ENCODE data around the gene CIROP.

The CIROP gene

GRCh38 chr14:23095196-23096108 lies 9.3 kb downstream of the CIROP start, which contains the start of gene C14orf119:
Gene C14orf119, plus strand, starts transcription at chr14:23095505. Its CDS starts 2,154 bp downstream, at chr14:23097659.
- Histone ChIP-seq H3K27me3 (ENCODE audit: low read length) (no peaks in the 10 kb centered on the region), H3K36me3 (ENCODE audit: low read length) (peaks cover 14% of the 10 kb centered on the region), H3K79me2 (ENCODE audit: insufficient read depth, low read length) (peaks cover 47% of the 10 kb centered on the region), H2AFZ (ENCODE audit: low read depth, low read length, severe bottlenecking) (peak within 1 kb of the TSS; percentile 72), H3K4me2 (ENCODE audit: low read depth, low read length, poor library complexity, severe bottlenecking) (peak within 1 kb of the TSS; percentile 94), H4K20me1 (ENCODE audit: low read depth, low read length) (peaks cover 21% of the 10 kb centered on the region), H3K27ac (ENCODE audit: low read depth, low read length) (peak within 1 kb of the TSS; percentile 70), H3K9ac (ENCODE audit: low read length) (peak within 1 kb of the TSS; percentile 85), H3F3A (ENCODE audit: insufficient read depth) (no peaks in the 10 kb centered on the region), H3K9me3 (ENCODE audit: insufficient read depth, low read length) (no peaks in the 10 kb centered on the region), H3K4me3 (ENCODE audit: insufficient read depth, low read length, poor library complexity, severe bottlenecking) (peak within 1 kb of the TSS; percentile 97), H3K9me2 (replicated peaks; ENCODE audit: insufficient read depth, low read length) (no peaks in the 10 kb centered on the region)
- TF ChIP-seq CTCF (IDR thresholded peaks at IDR 0.05; ENCODE audit: insufficient read depth, low read length, poor library complexity, severe bottlenecking) (no peak), EZH2phosphoT487 (conservative IDR thresholded peaks at IDR 0.05; ENCODE audit: low read length) (no peak)

- Histone ChIP-seq H3K36me3 (ENCODE audit: low read length) (peaks cover 21% of the 10 kb centered on the region), H3K27ac (ENCODE audit: low read depth, low read length) (peak within 1 kb of the TSS; percentile 70), H3K9me3 (ENCODE audit: insufficient read depth, low read length) (no peaks in the 10 kb centered on the region)
Measured at GRCh38 chr14:23094666-23095195, 10.1 kb downstream of the CIROP start, which contains the start of gene ACIN1. Gene ACIN1, minus strand, starts transcription at chr14:23095136. Its CDS starts 24 bp downstream, at chr14:23095112.

GRCh38 chr14:23093991-23094665 lies 10.7 kb downstream of the CIROP start:
- H3K9me2 ChIP-seq (replicated peaks; ENCODE audit: insufficient read depth, low read length) = no peaks in the 10 kb centered on the region
- peak overlapping the region; percentile 70 for H3K27ac ChIP-seq (ENCODE audit: low read depth, low read length)
- H4K20me1 ChIP-seq (ENCODE audit: low read depth, low read length) = peaks cover 21% of the 10 kb centered on the region
- H3F3A ChIP-seq (ENCODE audit: insufficient read depth) = no peaks in the 10 kb centered on the region
- H3K4me3 ChIP-seq (ENCODE audit: insufficient read depth, low read length, poor library complexity, severe bottlenecking) = peak overlapping the region; percentile 66
- peak overlapping the region; percentile 85 for H3K9ac ChIP-seq (ENCODE audit: low read length)
- H3K4me2 ChIP-seq (ENCODE audit: low read depth, low read length, poor library complexity, severe bottlenecking) = peak overlapping the region; percentile 89
- H3K79me2 ChIP-seq (ENCODE audit: insufficient read depth, low read length) = peaks cover 54% of the 10 kb centered on the region
- peaks cover 27% of the 10 kb centered on the region for H3K36me3 ChIP-seq (ENCODE audit: low read length)
- no peaks in the 10 kb centered on the region for H3K9me3 ChIP-seq (ENCODE audit: insufficient read depth, low read length)
- H2AFZ ChIP-seq (ENCODE audit: low read depth, low read length, severe bottlenecking) = peak overlapping the region; percentile 72
- no peaks in the 10 kb centered on the region for H3K27me3 ChIP-seq (ENCODE audit: low read length)
- TF ChIP-seq EZH2phosphoT487 (conservative IDR thresholded peaks at IDR 0.05; ENCODE audit: low read length) = no peak
- TF ChIP-seq CTCF (IDR thresholded peaks at IDR 0.05; ENCODE audit: insufficient read depth, low read length, poor library complexity, severe bottlenecking) = peak; percentile 35

More at GRCh38 chr14:23094666-23095195, 10.1 kb downstream of the CIROP start, which contains the start of gene ACIN1:
- H3K4me2 ChIP-seq (ENCODE audit: low read depth, low read length, poor library complexity, severe bottlenecking) = peak within 1 kb of the TSS; percentile 94
- TF ChIP-seq CTCF (IDR thresholded peaks at IDR 0.05; ENCODE audit: insufficient read depth, low read length, poor library complexity, severe bottlenecking) = no peak
- no peak for TF ChIP-seq EZH2phosphoT487 (conservative IDR thresholded peaks at IDR 0.05; ENCODE audit: low read length)
- no peaks in the 10 kb centered on the region for H3K27me3 ChIP-seq (ENCODE audit: low read length)
- H3K4me3 ChIP-seq (ENCODE audit: insufficient read depth, low read length, poor library complexity, severe bottlenecking) = peak within 1 kb of the TSS; percentile 97
- no peaks in the 10 kb centered on the region for H3K9me2 ChIP-seq (replicated peaks; ENCODE audit: insufficient read depth, low read length)
- peak within 1 kb of the TSS; percentile 72 for H2AFZ ChIP-seq (ENCODE audit: low read depth, low read length, severe bottlenecking)
- no peaks in the 10 kb centered on the region for H3F3A ChIP-seq (ENCODE audit: insufficient read depth)
- H3K9ac ChIP-seq (ENCODE audit: low read length) = peak within 1 kb of the TSS; percentile 85
- peaks cover 21% of the 10 kb centered on the region for H4K20me1 ChIP-seq (ENCODE audit: low read depth, low read length)
- H3K79me2 ChIP-seq (ENCODE audit: insufficient read depth, low read length) = peaks cover 54% of the 10 kb centered on the region

All from SU-DHL-6 (cell line).